ENCODE results near the gene DYNLT2. TPM values are rescaled to one million over a fixed set of nuclear protein-coding genes. Genes with fewer than 3 reads are reported as not detected.

DYNLT2 gene
- total RNA-seq, 4 donors from 2014 or later = 2.2 to 8.4 (median 5.4) TPM

- Histone ChIP-seq H3K27me3 (no peaks in the 10 kb centered on the region), H3K4me3 (no peak overlapping the region), H3K27ac (peak overlapping the region in 2 of 4 donors; percentile 97 to 98), H3K4me1 (peaks cover 4 to 37% (median 13%) of the 10 kb centered on the region in 4 donors), H3K9me3 (no peaks in the 10 kb centered on the region), H3K36me3 (no peaks in the 10 kb centered on the region)
- WGBS, 2 donors = 91 to 94% methylated on average over 1 of the region's 1 CpG
- no peak for DNase-seq (ENCODE audit: low spot score in 2 of 2)
- TF ChIP-seq EP300 (IDR thresholded peaks at IDR 0.05) (no peak), CTCF (IDR thresholded peaks at IDR 0.05) (no peak), POLR2A (IDR thresholded peaks at IDR 0.05) (no peak)
Measured at GRCh38 chr6:169726049-169726400, 25.3 kb downstream of the DYNLT2 start.

- H3K4me1 ChIP-seq = peaks cover 4 to 44% (median 14%) of the 10 kb centered on the region in 4 donors
- peak overlapping the region; percentile 87 to 98 (median 96) for H3K27ac ChIP-seq
- WGBS, 2 donors = 22 to 29% methylated on average over 21 to 29 of the region's 29 CpGs
- no peaks in the 10 kb centered on the region for H3K9me3 ChIP-seq
- no peaks in the 10 kb centered on the region for H3K27me3 ChIP-seq
- peak in 1 of 2 donors; percentile 50 for DNase-seq (ENCODE audit: low spot score in 2 of 2)
- TF ChIP-seq EP300 (IDR thresholded peaks at IDR 0.05) (peak in 1 of 2 donors; percentile 76), POLR2A (IDR thresholded peaks at IDR 0.05) (peak in 1 of 2 donors; percentile 43), CTCF (IDR thresholded peaks at IDR 0.05) (no peak)
- H3K4me3 ChIP-seq = peak overlapping the region; percentile 61 to 79 (median 70)
- no peaks in the 10 kb centered on the region for H3K36me3 ChIP-seq
Measured at GRCh38 chr6:169725125-169726048, 26.0 kb downstream of the DYNLT2 start.

GRCh38 chr6:169724494-169725124 is 26.8 kb downstream of the DYNLT2 start, which contains the start of gene PHF10:
PHF10 (minus strand) TSS chr6:169724500; CDS start chr6:169723931, 569 bp downstream.
- no peak for TF ChIP-seq EP300 (IDR thresholded peaks at IDR 0.05)
- no peak for TF ChIP-seq CTCF (IDR thresholded peaks at IDR 0.05)
- no peak for TF ChIP-seq POLR2A (IDR thresholded peaks at IDR 0.05)
- no peaks in the 10 kb centered on the region for H3K27me3 ChIP-seq
- WGBS, 2 donors = 0% methylated on average over 20 of the region's 89 CpGs; no CpG with 5 or more reads in 1 of the 2 donors
- H3K4me3 ChIP-seq = peak within 1 kb of the TSS; percentile 61 to 79 (median 76)
- no peaks in the 10 kb centered on the region for H3K9me3 ChIP-seq
- H3K4me1 ChIP-seq = peaks cover 4 to 47% (median 14%) of the 10 kb centered on the region in 4 donors
- no peaks in the 10 kb centered on the region for H3K36me3 ChIP-seq
- H3K27ac ChIP-seq = peak within 1 kb of the TSS; percentile 90 to 98 (median 96)
- DNase-seq (ENCODE audit: low spot score in 2 of 2) = peak in 1 of 2 donors; percentile 19

GRCh38 chr6:169723991-169724493 is 27.3 kb downstream of the DYNLT2 start:
- peak overlapping the region in 3 of 4 donors; percentile 42 to 77 (median 63) for H3K4me3 ChIP-seq
- no peak for TF ChIP-seq CTCF (IDR thresholded peaks at IDR 0.05)
- TF ChIP-seq EP300 (IDR thresholded peaks at IDR 0.05) = no peak
- no peak for TF ChIP-seq POLR2A (IDR thresholded peaks at IDR 0.05)
- H3K36me3 ChIP-seq = no peaks in the 10 kb centered on the region
- no peaks in the 10 kb centered on the region for H3K9me3 ChIP-seq
- WGBS, 2 donors = 0 to 1% methylated on average over 2 to 26 of the region's 89 CpGs
- peak overlapping the region; percentile 77 to 98 (median 88) for H3K27ac ChIP-seq
- no peaks in the 10 kb centered on the region for H3K27me3 ChIP-seq
- no peak for DNase-seq (ENCODE audit: low spot score in 2 of 2)
- peaks cover 4 to 47% (median 14%) of the 10 kb centered on the region in 4 donors for H3K4me1 ChIP-seq

Data from tibial nerve (tissue), 4 donors.